Measurements from ENCODE around the gene EPS8L1.
A peak's percentile ranks its signal among the peaks of the same experiment; 100 is the strongest.

EPS8L1 gene

DNA sequence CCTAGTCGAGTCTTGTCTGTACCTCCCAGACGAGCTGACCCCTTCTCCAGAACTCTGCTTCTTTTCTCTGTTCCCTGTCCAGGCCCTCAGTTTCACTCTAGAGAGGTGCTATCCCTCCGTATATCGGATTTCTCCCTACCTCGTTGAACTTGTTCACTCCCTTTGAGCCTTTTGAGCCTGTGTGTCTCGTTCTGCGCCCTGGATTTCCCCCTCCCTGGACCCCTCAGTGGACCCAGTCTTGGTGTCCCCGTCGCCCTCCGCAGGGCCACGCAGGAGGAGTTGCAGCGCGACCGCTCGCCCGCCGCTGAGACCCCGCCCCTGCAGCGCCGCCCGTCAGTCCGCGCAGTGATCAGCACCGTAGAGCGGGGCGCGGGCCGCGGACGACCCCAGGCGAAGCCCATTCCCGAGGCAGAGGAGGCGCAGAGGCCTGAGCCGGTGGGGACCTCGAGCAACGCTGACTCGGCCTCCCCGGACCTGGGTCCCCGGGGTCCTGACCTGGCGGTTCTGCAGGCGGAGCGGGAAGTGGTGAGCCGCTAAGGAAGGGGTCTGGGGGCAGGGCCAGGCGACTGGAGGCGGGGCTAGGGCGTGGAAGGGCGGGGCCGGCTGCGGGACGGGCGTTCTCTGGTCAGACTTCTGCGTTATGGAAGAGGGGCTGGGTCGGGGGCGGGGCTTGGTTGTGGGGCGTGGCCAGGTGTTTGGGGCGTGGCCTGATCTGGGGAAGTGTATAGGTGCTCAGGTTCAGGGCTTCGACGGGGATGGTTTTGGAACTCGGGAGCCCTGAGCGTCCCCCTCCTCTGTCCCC, 5.5 kb downstream of the EPS8L1 start:
- DNase-seq: peak; percentile 44

GRCh38 chr19:55081770-55082019, 6.0 kb downstream of the EPS8L1 start:
- DNase-seq: no peak

DNA sequence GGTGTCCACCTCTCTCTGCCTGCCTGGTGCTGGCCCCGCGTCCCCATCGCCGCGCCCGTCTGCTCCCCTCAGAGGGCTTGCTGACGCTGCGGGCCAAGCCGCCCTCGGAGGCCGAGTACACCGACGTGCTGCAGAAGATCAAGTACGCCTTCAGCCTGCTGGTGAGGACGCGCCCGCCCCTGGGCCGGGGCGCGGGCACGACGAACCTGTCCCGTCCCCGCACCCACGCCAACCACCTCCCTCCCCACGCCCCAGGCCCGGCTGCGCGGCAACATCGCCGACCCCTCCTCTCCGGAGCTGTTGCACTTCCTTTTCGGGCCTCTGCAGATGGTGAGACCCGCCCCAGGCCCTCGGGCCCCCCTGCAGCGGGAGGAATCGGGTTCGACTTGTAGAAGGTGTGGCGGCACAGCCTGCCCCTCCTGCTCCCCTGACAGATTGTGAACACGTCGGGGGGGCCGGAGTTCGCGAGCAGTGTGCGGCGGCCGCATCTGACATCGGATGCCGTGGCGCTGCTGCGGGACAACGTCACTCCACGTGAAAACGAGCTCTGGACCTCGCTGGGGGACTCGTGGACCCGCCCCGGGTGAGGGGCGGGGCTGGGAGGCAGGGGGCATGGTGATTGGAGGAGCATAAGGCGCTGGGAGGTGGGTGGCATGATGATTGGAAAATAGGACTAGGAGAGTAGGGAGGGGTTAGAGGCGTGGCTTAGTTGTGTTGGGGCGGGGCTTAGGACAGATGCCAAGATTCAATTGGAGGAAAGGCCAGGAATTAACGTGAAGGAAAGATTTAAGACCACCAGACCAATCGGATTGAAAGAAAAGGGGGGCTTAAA, 6.6 kb downstream of the EPS8L1 start:
- no peak for DNase-seq

GRCh38 chr19:55083004-55083850, 7.6 kb downstream of the EPS8L1 start:
- no peak for DNase-seq

GRCh38 chr19:55084416-55084815, 8.7 kb downstream of the EPS8L1 start:
- DNase-seq: no peak

- DNase-seq: no peak
Observed at GRCh38 chr19:55085923-55086715, 10.4 kb downstream of the EPS8L1 start.

GRCh38 chr19:55086730-55087541, 11.3 kb downstream of the EPS8L1 start:
- DNase-seq: no peak

DNA sequence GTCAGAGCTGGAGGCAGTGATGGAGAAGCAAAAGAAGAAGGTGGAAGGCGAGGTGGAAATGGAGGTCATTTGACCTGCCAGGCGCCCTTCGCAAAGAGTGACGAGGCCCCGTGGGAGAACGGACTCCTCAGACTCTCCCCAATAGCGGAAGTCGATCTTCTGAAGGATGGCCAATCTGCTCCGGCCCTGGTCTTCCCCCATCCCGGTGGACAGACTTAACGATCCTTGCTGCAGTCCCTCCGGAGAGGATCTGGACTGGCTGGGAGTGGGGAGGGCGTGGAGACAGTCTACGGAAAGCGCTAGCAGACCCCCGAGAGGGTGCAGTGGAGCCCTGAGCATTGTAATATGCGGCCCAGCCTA, 11.9 kb downstream of the EPS8L1 start:
- no peak for DNase-seq

DNA sequence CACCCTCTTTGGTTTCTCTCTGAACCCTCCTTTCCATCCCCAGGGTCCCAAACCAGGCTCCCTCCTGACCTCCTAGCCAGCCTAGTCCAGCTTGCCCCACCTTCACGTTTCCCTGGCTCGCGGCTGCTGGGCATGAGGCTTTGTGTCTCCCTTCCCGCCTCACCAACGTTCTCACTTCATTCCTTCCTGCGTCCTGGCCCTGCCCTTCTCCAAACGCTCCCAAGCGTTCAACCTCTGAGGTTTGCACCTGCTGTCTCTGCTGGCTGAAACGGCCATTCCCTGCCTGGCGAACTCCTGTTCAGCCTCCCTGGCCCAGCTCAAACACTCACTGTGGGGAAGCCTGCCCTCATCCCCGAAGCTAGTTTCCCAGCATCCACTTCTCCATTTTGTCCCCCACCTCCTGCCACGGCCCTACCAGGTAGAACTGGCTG, 12.4 kb downstream of the EPS8L1 start:
- DNase-seq: no peak

- DNase-seq: no peak
Observed at GRCh38 chr19:55088543-55089341, 13.1 kb downstream of the EPS8L1 start.

GRCh38 chr19:55089342-55089944, 13.8 kb downstream of the EPS8L1 start:
- DNase-seq: no peak

- no peak for DNase-seq
Observed at GRCh38 chr19:55090564-55090963, 14.9 kb downstream of the EPS8L1 start.

- DNase-seq: no peak
Observed at GRCh38 chr19:55091126-55091910, 15.6 kb downstream of the EPS8L1 start.

DNA sequence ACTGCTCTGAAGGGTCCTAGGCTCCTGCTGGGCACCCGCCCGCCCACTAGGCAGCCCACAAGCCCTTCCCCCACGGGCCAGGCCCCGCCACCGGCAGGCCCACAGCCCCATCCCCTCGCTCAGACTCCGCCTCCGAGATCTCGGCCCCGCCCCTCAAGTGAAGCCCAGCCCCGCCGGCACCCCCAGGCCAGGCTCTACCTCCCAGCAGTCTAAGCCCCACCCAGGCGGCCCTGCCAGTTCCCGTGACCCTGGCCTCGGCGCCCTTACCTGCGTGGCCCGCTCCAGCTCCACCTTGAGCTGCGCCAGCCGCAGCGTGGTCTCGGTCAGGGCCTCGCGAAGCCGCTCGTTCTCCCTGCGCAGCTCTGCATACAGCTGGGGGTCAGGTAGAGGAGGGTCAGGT, 16.3 kb downstream of the EPS8L1 start:
- no peak for DNase-seq

GRCh38 chr19:55092423-55093318, 17.0 kb downstream of the EPS8L1 start:
- DNase-seq: no peak

DNA sequence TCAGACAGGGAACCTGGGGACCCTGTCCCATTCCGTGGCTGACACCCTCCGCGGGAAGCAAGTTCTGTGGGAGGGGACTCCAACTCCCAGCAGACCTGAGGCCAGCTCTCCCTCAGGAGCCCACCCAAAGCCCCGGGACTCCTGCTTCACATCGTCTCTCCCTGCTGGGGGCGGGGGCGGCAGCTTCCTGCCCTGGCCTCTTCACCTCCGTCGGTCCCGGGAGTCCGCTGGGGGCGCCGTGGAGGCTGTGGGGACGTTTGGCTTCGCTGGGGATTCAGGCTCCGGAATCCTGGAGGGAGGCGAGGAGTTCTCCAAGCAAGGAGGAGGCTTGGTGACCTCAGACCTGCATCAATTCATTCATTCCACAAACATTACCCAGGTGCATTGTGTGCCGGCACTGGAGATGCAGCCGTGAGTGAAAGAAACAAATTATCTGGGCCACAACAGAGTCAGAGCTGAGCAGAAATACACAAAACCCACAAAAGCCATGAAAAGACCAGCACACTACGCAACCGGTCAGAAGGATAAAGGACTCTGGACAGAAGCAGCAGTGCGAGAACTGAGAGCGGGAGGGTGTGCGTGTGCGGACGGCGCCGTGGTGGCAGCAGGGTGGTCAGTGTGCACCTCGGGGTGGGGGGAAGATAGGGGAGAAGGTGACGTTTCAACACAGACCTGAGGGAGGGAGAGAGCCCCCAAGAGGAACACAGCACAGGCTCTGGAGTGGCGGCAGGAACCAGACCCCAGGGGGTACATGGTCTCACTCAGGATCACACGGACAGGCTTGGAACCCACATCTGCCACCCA, 19.0 kb downstream of the EPS8L1 start:
- DNase-seq: no peak

- DNase-seq: no peak
Observed at GRCh38 chr19:55095260-55096060, 19.8 kb downstream of the EPS8L1 start.
